Fibroblast of mammary gland (primary cell): ENCODE results near the gene NTRK1.
A peak's percentile ranks its signal among the peaks of the same experiment; 100 is the strongest.
"Not testable (repeated sequence)": the region's sequence is repeated elsewhere in the genome, so short reads cannot be mapped to it uniquely, and the experiment has no call there.

Experiments
- DNase-seq: peaks from one replicate; pipeline ENCODE4 v3.0.0-alpha.2; 2010; ENCODE audit warnings: low read depth
- H3K4me3 ChIP-seq: 2 replicates; pipeline ENCODE4 v1.5.1; 2011; ENCODE audit warnings: low read depth, mild to moderate bottlenecking, low read length, moderate library complexity; ENCODE audit not compliant: control insufficient read depth
- CTCF ChIP-seq: conservative IDR thresholded peaks from 2 replicates; pipeline ENCODE4 v1.5.1; 2011; ENCODE audit warnings: low read depth, low read length, inconsistent platforms; ENCODE audit not compliant: control insufficient read depth, insufficient read depth

NTRK1 gene

GRCh38 chr1:156924478-156925153 lies 64.0 kb downstream of the NTRK1 start:
- no peak for TF ChIP-seq CTCF
- H3K4me3 ChIP-seq: no peak overlapping the region

GRCh38 chr1:156925154-156926010 lies 64.7 kb downstream of the NTRK1 start:
- no peak for TF ChIP-seq CTCF
- no peak overlapping the region for H3K4me3 ChIP-seq
- DNase-seq: no peak

More at GRCh38 chr1:156924478-156925153, 64.0 kb downstream of the NTRK1 start:
- no peak for DNase-seq

GRCh38 chr1:156926175-156926574 lies 65.5 kb downstream of the NTRK1 start:
- H3K4me3 ChIP-seq: no peak overlapping the region
- DNase-seq: peak; percentile 51
- TF ChIP-seq CTCF: no peak

- not testable (repeated sequence) for H3K4me3 ChIP-seq
- DNase-seq: peak; percentile 21
These were observed 66.0 kb downstream of the NTRK1 start for GRCh38 chr1:156926695-156927094.

- peak; percentile 63 for DNase-seq
- peak; percentile 66 for TF ChIP-seq CTCF
- H3K4me3 ChIP-seq: no peak overlapping the region
These were observed 66.8 kb downstream of the NTRK1 start for GRCh38 chr1:156927215-156928042.

- TF ChIP-seq CTCF: no peak
- no peak for DNase-seq
- H3K4me3 ChIP-seq: no peak overlapping the region
These were observed 67.5 kb downstream of the NTRK1 start for GRCh38 chr1:156928043-156928602.
